Mesendoderm (in vitro differentiated cells): Measurements from ENCODE around the gene LAMTOR1.

Source experiments
- DNase-seq: peaks from one replicate; pipeline ENCODE4 v3.0.0; 2013
- H2AK5ac ChIP-seq: 2 replicates; pipeline ENCODE4 v1.6.1; 2013; ENCODE audit warnings: low read length, inconsistent platforms
- H2BK120ac ChIP-seq: 2 replicates; pipeline ENCODE4 v1.6.1; 2013; ENCODE audit warnings: low read depth, mild to moderate bottlenecking, low read length, moderate library complexity, mixed read lengths
- H2BK15ac ChIP-seq: replicated peaks from 2 replicates; pipeline ENCODE4 v1.6.1; 2013; ENCODE audit warnings: low read depth, mild to moderate bottlenecking, moderate library complexity
- H2BK5ac ChIP-seq: 2 replicates; pipeline ENCODE4 v1.6.1; 2013; ENCODE audit warnings: low read length, inconsistent platforms
- H3K18ac ChIP-seq: 2 replicates; pipeline ENCODE4 v1.6.1; 2013; ENCODE audit warnings: mild to moderate bottlenecking, low read length, mixed read lengths
- H3K23ac ChIP-seq: one replicate; pipeline ENCODE4 v1.6.1; 2013; ENCODE audit warnings: low read length
- H3K27ac ChIP-seq: 2 replicates; pipeline ENCODE4 v1.5.1; 2013; ENCODE audit warnings: low read depth, mild to moderate bottlenecking, inconsistent platforms, low read length, moderate library complexity
- H3K27me3 ChIP-seq: 2 replicates; pipeline ENCODE4 v1.6.1; 2013; ENCODE audit warnings: low read length, control low read depth, mild to moderate bottlenecking, inconsistent platforms; ENCODE audit not compliant: insufficient read depth, poor library complexity
- H3K36me3 ChIP-seq: 2 replicates; pipeline ENCODE4 v1.6.1; 2013; ENCODE audit warnings: low read length, inconsistent platforms; ENCODE audit not compliant: control insufficient read depth, insufficient read depth
- H3K4ac ChIP-seq: one replicate; pipeline ENCODE4 v1.6.1; 2013; ENCODE audit warnings: low read depth, mild to moderate bottlenecking, low read length, moderate library complexity
- H3K4me1 ChIP-seq: 2 replicates; pipeline ENCODE4 v1.6.1; 2013; ENCODE audit warnings: low read depth, low read length, inconsistent platforms; ENCODE audit not compliant: control insufficient read depth
- H3K4me2 ChIP-seq: 2 replicates; pipeline ENCODE4 v1.6.1; 2013; ENCODE audit warnings: low read length
- H3K4me3 ChIP-seq: 2 replicates; pipeline ENCODE4 v1.5.1; 2013; ENCODE audit warnings: mild to moderate bottlenecking, low read length
- H3K56ac ChIP-seq: one replicate; pipeline ENCODE4 v1.6.1; 2013; ENCODE audit warnings: low read length
- H3K79me1 ChIP-seq: 2 replicates; pipeline ENCODE4 v1.6.1; 2013; ENCODE audit warnings: low read length, inconsistent platforms
- H3K79me2 ChIP-seq: 2 replicates; pipeline ENCODE4 v1.6.1; 2013; ENCODE audit warnings: mild to moderate bottlenecking, low read length; ENCODE audit not compliant: control insufficient read depth, insufficient read depth
- H3K9ac ChIP-seq: 2 replicates; pipeline ENCODE4 v1.6.1; 2013; ENCODE audit warnings: low read length, inconsistent platforms
- H4K5ac ChIP-seq: one replicate; pipeline ENCODE4 v1.6.1; 2013; ENCODE audit warnings: low read length
- H4K8ac ChIP-seq: one replicate; pipeline ENCODE4 v1.6.1; 2013; ENCODE audit warnings: low read depth, mild to moderate bottlenecking, control low read depth, low read length, moderate library complexity
- WGBS: extraction: QIAGEN DNeasy Blood & Tissue Kit; methylation state at CpG from one replicate; pipeline ENCODE4 v1.1.7; 2013; ENCODE audit warnings: low lambda C conversion rate, missing lambda C conversion rate; ENCODE audit not compliant: insufficient coverage; ENCODE audit errors: extremely low coverage; 5-methylcytosine and 5-hydroxymethylcytosine counted together

The LAMTOR1 gene

DNA sequence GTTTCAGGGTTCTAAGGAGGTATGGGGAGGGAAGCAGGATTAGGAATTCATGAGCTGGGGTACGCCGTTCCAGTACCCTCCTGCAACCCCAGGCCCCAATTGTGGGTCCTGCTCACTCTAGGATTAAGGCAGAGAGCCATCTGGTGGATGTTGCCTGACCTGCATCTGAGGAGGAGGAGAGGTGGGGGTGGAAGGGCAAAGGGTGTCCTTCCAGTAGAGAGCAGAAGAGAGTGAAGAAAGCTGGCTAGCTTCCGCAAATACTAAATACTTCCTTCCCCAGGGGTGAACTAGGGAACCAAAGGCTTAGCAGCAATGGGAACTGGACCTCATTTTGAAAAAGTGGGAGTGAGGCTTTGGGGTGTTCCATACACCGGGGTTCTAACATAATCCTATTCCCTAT, 11.8 kb downstream of the LAMTOR1 start:
- Histone ChIP-seq H3K79me2 (no peaks in the 10 kb centered on the region), H3K4me1 (peaks cover 6% of the 10 kb centered on the region), H3K18ac (no peak overlapping the region), H4K8ac (no peak overlapping the region), H3K36me3 (peaks cover 2% of the 10 kb centered on the region), H2BK120ac (no peak overlapping the region), H3K56ac (no peak overlapping the region), H3K79me1 (no peaks in the 10 kb centered on the region), H3K4me3 (no peak overlapping the region), H3K4ac (no peak overlapping the region), H2AK5ac (no peak overlapping the region), H3K27me3 (no peaks in the 10 kb centered on the region), H3K23ac (no peak overlapping the region), H2BK15ac (no peak overlapping the region), H3K27ac (no peak overlapping the region), H2BK5ac (no peak overlapping the region), H3K9ac (peak overlapping the region; percentile 8), H4K5ac (no peak overlapping the region), H3K4me2 (no peak overlapping the region)
- peak; percentile 90 for DNase-seq
- WGBS: no CpG with 5 or more reads among the region's 4 CpGs

DNA sequence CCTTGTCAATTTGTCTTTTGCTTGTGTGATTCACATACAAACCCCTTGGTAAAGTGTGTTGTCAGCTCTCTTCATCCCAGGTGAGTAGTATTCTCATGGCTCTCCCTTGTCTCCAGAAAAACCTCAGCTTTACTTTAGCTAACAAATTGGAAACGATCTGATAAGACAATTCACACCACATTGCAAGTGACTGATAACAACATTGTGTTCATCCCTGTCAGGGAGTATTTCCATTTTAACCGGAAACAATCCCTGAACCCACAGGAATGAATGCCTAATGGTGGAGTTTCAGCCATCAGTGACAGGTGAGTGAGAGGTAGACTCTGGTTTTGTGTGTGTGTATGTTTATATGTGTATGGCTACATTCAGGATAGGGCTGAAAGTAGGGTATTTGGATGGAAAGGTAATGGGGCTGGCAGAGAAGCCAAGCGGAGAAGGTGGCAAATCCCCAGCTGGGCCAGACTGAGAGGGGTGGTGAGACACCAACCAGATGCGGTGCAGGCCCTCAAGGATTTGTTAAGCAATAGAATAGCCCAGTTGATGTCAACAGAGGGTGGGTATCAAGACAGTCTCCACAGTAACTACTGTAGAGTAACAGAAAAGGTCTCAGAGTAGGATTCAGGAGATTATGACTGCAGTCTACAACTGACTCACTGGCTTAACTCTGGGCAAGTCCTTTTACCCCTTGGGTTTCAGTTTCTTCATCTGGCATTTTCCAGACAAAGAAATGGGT, 14.9 kb downstream of the LAMTOR1 start:
- Histone ChIP-seq H3K56ac (no peak overlapping the region), H2BK15ac (no peak overlapping the region), H2BK5ac (no peak overlapping the region), H2AK5ac (no peak overlapping the region), H4K8ac (no peak overlapping the region), H3K4me1 (peaks cover 6% of the 10 kb centered on the region), H3K4me3 (no peak overlapping the region), H3K27me3 (no peaks in the 10 kb centered on the region), H3K79me1 (no peaks in the 10 kb centered on the region), H3K79me2 (no peaks in the 10 kb centered on the region), H3K4ac (no peak overlapping the region), H3K27ac (peak overlapping the region; percentile 5), H4K5ac (no peak overlapping the region), H3K36me3 (no peaks in the 10 kb centered on the region), H3K9ac (no peak overlapping the region), H3K18ac (no peak overlapping the region), H3K23ac (no peak overlapping the region), H2BK120ac (no peak overlapping the region), H3K4me2 (no peak overlapping the region)
- peak; percentile 93 for DNase-seq
- no CpG with 5 or more reads among the region's 4 CpGs for WGBS

DNA sequence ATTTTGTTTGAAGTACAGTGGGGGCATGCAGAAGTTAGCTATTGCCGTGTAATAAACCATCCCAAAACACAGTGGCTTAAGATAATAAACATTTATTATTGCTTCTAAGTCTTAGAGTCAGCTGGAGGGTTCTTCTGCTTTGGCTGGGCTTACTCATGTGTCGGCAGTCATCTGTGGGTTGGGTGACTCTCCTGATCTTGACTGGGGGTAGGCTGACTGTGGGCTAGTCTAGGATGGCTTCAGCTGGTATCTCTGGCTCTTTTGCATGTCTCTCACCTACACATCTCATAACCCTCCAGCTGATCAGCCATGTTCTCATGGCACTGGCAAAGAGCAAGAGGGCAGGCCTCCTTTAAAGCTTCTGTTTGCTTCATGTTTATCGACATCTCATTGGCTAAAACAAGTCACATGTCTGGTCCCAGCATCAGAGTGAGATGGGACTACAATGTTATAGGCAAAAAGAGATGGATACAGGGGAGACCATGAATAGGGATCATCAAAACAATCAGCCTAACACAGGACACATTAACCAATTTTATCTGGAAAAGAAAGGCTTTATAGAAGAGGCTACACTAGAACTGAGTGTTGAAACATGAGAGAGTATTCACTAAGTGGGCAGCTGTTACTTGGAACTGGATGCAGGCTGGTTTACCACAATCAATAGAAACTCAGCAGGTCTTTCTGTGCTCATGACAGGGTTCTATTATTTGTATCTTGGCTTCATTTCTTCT, 17.3 kb downstream of the LAMTOR1 start:
- peak; percentile 70 for DNase-seq
- no peak overlapping the region for H3K27ac ChIP-seq

DNA sequence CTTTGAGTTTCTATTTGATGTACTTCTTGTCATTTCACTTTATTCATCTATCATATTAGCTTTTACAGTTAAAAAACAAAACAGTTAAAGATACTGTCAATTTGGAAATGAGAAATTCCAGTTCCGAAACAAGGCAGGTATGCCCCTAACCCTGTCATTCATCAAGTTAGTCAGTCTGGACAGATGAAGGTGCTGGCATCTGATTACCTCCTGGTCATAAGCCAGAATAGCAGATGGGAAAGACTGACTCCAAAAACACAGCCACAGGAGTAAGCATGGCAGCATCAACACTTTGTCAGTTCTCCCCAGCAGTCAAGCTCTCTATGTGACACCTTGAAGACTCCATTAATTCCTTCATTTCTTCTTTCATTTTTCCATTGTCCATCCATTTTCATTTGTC, 18.1 kb downstream of the LAMTOR1 start:
- no peak for DNase-seq
- no CpG with 5 or more reads among the region's 1 CpG for WGBS
- H2AK5ac ChIP-seq: no peak overlapping the region
- no peak overlapping the region for H3K4me3 ChIP-seq
- no peak overlapping the region for H2BK15ac ChIP-seq
- no peaks in the 10 kb centered on the region for H3K27me3 ChIP-seq
- no peak overlapping the region for H4K8ac ChIP-seq
- H3K36me3 ChIP-seq: no peaks in the 10 kb centered on the region
- H2BK5ac ChIP-seq: no peak overlapping the region
- H3K4me2 ChIP-seq: no peak overlapping the region
- no peak overlapping the region for H3K56ac ChIP-seq
- H3K79me2 ChIP-seq: peaks cover under 1% of the 10 kb centered on the region
- no peak overlapping the region for H3K9ac ChIP-seq
- peaks cover 4% of the 10 kb centered on the region for H3K4me1 ChIP-seq
- no peak overlapping the region for H3K18ac ChIP-seq
- H3K79me1 ChIP-seq: no peaks in the 10 kb centered on the region
- no peak overlapping the region for H3K23ac ChIP-seq
- H4K5ac ChIP-seq: no peak overlapping the region
- no peak overlapping the region for H3K27ac ChIP-seq
- H3K4ac ChIP-seq: no peak overlapping the region
- no peak overlapping the region for H2BK120ac ChIP-seq

More for the DNA sequence above, 17.3 kb downstream of the LAMTOR1 start:
- peaks cover 4% of the 10 kb centered on the region for H3K4me1 ChIP-seq
- no CpG with 5 or more reads among the region's 3 CpGs for WGBS
- no peak overlapping the region for H2BK5ac ChIP-seq
- H3K79me2 ChIP-seq: no peaks in the 10 kb centered on the region
- no peaks in the 10 kb centered on the region for H3K36me3 ChIP-seq
- no peak overlapping the region for H3K18ac ChIP-seq
- H2BK15ac ChIP-seq: no peak overlapping the region
- H4K8ac ChIP-seq: no peak overlapping the region
- H4K5ac ChIP-seq: no peak overlapping the region
- H2BK120ac ChIP-seq: no peak overlapping the region
- H3K4ac ChIP-seq: no peak overlapping the region
- no peak overlapping the region for H3K9ac ChIP-seq
- H2AK5ac ChIP-seq: no peak overlapping the region
- no peak overlapping the region for H3K56ac ChIP-seq
- no peaks in the 10 kb centered on the region for H3K27me3 ChIP-seq
- no peak overlapping the region for H3K4me3 ChIP-seq
- no peak overlapping the region for H3K23ac ChIP-seq
- no peaks in the 10 kb centered on the region for H3K79me1 ChIP-seq
- no peak overlapping the region for H3K4me2 ChIP-seq

DNA sequence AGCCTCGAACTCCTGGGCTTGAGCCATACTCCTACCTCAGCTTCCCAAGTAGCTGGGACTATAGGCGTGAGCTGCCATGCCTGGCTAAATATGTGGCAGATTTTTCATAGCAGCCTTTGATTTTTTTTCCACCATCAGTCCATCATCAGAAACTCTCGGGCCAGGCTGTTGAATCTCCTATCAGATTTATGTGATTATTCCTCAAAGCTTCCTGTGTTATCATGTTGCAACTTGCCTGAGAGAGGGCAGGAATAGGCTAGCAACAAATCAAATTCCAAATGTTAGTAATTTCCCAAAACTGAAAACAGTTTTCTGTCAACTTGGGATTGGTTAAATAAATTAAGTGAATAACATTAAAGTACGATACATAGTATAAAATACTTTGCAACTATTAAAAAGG, 19.0 kb downstream of the LAMTOR1 start:
- DNase-seq: no peak
- Histone ChIP-seq H3K36me3 (no peaks in the 10 kb centered on the region), H3K18ac (no peak overlapping the region), H2BK15ac (no peak overlapping the region), H4K5ac (no peak overlapping the region), H3K27ac (no peak overlapping the region), H3K27me3 (no peaks in the 10 kb centered on the region), H3K79me1 (peaks cover 3% of the 10 kb centered on the region), H3K9ac (no peak overlapping the region), H3K4ac (no peak overlapping the region), H3K4me2 (no peak overlapping the region), H3K23ac (no peak overlapping the region), H3K4me3 (no peak overlapping the region), H3K79me2 (peaks cover 9% of the 10 kb centered on the region), H3K56ac (no peak overlapping the region), H3K4me1 (peaks cover 4% of the 10 kb centered on the region), H4K8ac (no peak overlapping the region), H2BK120ac (no peak overlapping the region), H2BK5ac (no peak overlapping the region), H2AK5ac (no peak overlapping the region)
- no CpG with 5 or more reads among the region's 4 CpGs for WGBS
